ENCODE data around the gene MMP20.

DNA sequence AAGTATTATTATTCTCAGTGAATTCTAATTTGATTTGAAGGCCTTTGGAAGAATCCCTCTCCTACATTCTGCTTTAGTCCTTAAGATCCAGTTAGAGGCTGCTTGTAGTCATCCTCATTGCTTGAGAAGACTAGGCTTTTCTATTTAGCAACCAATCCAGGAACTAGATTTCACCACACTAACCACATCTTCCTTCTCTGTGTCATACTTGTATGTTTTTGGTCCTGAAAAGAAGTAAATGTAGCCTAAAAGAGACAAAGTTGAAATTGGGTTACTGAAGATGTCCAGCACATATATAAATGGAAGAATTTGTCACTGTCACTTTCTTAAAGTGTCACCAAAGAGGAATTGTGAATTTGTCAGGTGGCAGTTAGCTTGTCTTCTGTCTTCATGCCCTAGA, 48.0 kb downstream of the MMP20 start:
- TF ChIP-seq, protein P1, sequence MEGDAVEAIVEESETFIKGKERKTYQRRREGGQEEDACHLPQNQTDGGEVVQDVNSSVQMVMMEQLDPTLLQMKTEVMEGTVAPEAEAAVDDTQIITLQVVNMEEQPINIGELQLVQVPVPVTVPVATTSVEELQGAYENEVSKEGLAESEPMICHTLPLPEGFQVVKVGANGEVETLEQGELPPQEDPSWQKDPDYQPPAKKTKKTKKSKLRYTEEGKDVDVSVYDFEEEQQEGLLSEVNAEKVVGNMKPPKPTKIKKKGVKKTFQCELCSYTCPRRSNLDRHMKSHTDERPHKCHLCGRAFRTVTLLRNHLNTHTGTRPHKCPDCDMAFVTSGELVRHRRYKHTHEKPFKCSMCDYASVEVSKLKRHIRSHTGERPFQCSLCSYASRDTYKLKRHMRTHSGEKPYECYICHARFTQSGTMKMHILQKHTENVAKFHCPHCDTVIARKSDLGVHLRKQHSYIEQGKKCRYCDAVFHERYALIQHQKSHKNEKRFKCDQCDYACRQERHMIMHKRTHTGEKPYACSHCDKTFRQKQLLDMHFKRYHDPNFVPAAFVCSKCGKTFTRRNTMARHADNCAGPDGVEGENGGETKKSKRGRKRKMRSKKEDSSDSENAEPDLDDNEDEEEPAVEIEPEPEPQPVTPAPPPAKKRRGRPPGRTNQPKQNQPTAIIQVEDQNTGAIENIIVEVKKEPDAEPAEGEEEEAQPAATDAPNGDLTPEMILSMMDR (IDR thresholded peaks at IDR 0.05) = no peak
- no peak for TF ChIP-seq EP300 (IDR thresholded peaks at IDR 0.05)
- TF ChIP-seq POLR2A (IDR thresholded peaks at IDR 0.05) = no peak
